Activated T-cell treated with anti-CD3 and anti-CD28 coated beads, Interleukin-2, amount 50 U/mL, for 4 hours (primary cell): ENCODE measurements around the gene HES2. TPM values are rescaled to one million over a fixed set of nuclear protein-coding genes. Genes with fewer than 3 reads are reported as not detected.
"Not testable (repeated sequence)": the region's sequence is repeated elsewhere in the genome, so short reads cannot be mapped to it uniquely, and the experiment has no call there.

Source experiments
- ATAC-seq, 2 donors: fragments of 200-7000 bp; cut with Tn5 transposase; one replicate each; pipeline ENCODE4 v1.10.0; 2021
- DNase-seq: peaks from one replicate; pipeline ENCODE4 v3.0.0-alpha.2; 2020
- H3K27me3 Mint-ChIP-seq: one replicate; pipeline ENCODE4 v1.8.0; 2021; ENCODE audit warnings: low read depth, mixed read lengths
- H3K36me3 Mint-ChIP-seq: one replicate; pipeline ENCODE4 v1.8.0; 2022; ENCODE audit warnings: mixed read lengths; ENCODE audit not compliant: insufficient read depth
- H3K4me1 Mint-ChIP-seq: one replicate; pipeline ENCODE4 v1.8.0; 2021; ENCODE audit warnings: low read depth, mixed read lengths
- H3K4me3 Mint-ChIP-seq: one replicate; pipeline ENCODE4 v1.8.0; 2021; ENCODE audit warnings: mild to moderate bottlenecking, moderate library complexity, mixed read lengths
- H3K9me3 Mint-ChIP-seq: one replicate; pipeline ENCODE4 v1.8.0; 2021; ENCODE audit warnings: mixed read lengths
- total RNA-seq, 3 donors: library from RNA; stranded (reverse); gene quantifications; one replicate each; pipeline ENCODE4 v1.2.1, GENCODE V29; 2021

The HES2 gene
- total RNA-seq, 3 donors from 2014 or later, result not detected

DNA sequence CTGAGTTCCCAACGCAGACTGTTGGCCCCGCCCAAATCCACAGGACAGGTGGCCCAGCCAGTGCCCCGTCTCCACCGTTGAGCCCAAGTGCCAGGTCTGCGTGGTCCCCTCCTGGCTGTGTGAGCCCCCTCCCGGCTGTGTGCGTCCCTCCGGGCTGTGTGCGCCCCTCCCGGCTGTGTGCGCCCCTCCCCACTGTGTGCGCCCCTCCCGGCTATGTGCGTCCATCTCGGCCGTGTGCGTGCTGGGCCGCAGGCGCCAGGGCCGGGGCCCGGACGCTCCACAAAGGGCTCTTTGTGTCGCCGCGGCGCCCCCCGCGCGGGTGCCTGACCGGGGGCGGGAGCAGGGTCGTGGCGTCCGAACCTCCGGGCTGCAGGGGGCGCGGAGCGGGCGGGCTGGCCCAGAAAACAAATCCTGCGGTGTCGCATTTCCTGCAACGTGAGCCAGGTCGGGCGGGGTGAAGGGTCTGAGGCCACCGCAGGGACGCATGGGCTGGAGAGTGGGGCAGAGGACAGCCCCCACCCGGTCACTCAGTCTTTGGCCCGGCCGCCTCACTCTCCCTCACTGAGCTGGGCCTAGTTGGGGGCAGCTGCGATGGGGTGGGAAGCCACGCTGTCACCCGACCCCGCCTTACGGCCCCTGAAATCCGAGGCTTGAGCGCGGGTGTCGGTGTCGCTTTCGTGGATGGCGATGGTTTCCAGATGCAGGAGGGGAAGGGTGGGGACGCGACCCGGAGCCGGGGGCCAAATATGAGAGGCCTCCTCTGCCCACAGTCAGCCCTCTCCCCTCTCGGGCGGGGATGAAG, 27.5 kb upstream of the HES2 start:
- H3K36me3 Mint-ChIP-seq, result no peaks in the 10 kb centered on the region
- no peaks in the 10 kb centered on the region for H3K9me3 Mint-ChIP-seq
- ATAC-seq (no peak), DNase-seq (no peak)
- peaks cover 42% of the 10 kb centered on the region for H3K27me3 Mint-ChIP-seq
- H3K4me3 Mint-ChIP-seq, result peak overlapping the region; percentile 54
- peaks cover 20% of the 10 kb centered on the region for H3K4me1 Mint-ChIP-seq

DNA sequence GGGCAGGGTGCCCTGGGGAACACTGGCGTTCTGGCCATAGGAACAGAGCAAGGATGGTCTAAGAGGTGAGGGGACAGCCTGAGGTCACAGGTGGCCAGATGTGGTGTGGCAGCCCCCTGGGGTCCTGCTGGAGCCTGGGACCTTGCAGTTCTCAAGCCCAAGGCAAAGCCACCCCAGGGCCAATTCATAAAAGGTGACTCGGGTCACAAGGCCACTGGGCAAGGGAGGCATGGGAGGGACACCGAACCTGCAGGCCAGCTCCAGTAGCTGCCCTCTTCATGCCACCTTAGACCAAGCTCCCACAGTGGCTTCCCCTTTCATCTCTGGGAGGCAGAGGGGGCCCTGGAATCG, 26.9 kb upstream of the HES2 start:
- DNase-seq, result no peak
- no peaks in the 10 kb centered on the region for H3K9me3 Mint-ChIP-seq
- H3K27me3 Mint-ChIP-seq, result peaks cover 46% of the 10 kb centered on the region
- H3K4me3 Mint-ChIP-seq, result no peak overlapping the region
- H3K4me1 Mint-ChIP-seq, result peaks cover 20% of the 10 kb centered on the region
- H3K36me3 Mint-ChIP-seq, result no peaks in the 10 kb centered on the region
- ATAC-seq, result no peak

DNA sequence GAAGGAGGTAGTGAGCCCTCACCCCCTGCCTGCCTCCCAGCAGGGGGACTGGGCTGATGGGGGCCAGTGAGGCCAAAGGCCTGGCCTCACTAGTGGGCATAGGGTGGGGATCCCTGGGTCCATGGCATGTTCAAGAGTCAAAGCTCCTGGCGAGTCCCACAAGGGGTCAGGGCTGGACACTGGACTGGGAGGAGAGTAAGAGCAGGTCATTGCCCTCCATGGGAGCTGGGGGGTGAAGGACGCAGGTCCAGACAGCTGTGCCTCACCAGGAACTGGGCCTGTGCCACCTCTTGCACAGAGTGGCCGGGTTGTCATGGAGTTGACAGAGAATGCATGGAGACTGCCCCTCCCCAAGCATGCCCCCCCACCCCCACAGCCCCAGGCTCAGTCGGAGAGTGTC, 26.2 kb upstream of the HES2 start:
- not testable (repeated sequence) for DNase-seq, H3K4me3 Mint-ChIP-seq, H3K36me3 Mint-ChIP-seq, H3K9me3 Mint-ChIP-seq, ATAC-seq
- Mint-ChIP-seq H3K4me1 (peaks cover 22% of the 10 kb centered on the region), H3K27me3 (peaks cover 49% of the 10 kb centered on the region)

DNA sequence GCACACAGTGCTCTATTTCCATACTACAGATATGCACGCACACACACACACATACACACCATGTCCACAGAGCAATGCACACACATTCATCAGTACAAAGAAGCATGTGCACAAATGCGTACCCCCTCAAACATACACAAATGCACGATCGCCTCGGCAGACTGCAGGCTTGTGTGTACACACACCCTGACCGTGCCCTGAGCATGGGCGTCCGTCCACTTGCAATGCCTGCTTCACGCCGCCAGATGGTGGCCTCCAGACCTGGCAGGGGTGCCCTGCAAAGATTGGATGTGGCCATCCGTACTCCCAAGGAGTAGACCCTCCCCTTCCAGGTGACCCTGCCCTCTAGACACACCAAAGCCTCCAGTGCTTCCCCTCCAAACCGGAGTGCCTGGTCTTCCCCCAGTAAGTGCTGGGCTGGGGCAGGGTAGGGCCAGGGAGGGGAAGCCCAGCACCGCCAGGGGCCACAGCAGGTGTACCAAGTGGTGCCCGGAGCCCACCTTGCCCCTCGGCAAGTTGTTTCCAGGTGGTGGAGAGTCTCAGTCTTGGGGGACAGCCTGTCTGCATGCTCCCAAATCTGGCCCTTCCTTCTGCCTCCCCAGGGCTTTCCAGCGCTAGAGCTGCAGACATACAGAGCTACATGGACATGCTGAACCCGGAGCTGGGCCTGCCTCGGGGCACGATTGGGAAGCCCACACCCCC, 25.5 kb upstream of the HES2 start:
- Mint-ChIP-seq H3K36me3 (no peaks in the 10 kb centered on the region), H3K4me3 (no peak overlapping the region), H3K27me3 (peaks cover 46% of the 10 kb centered on the region), H3K4me1 (peaks cover 23% of the 10 kb centered on the region), H3K9me3 (no peaks in the 10 kb centered on the region)
- no peak for ATAC-seq
- DNase-seq, result peak; percentile 33

DNA sequence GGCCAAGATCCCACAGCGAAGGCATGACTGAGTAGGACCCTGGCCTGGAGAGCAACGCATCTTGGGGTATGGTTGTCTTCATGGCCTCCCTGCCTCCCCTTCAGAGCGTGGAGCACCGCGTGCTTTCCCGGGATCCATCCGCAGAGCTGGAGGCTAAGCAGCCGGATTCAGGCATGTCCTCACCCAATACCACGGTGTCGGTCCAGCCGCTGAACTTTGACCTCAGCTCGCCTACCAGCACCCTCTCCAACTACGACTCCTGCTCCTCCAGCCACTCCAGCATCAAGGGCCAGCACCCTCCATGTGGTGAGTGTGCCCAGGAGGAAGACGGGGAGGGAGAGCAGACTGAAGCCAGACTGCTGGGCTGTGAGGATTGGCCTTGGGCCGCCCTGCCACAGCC, 24.7 kb upstream of the HES2 start:
- no peak overlapping the region for H3K4me3 Mint-ChIP-seq
- ATAC-seq (no peak), DNase-seq (no peak)
- no peaks in the 10 kb centered on the region for H3K9me3 Mint-ChIP-seq
- peaks cover 42% of the 10 kb centered on the region for H3K27me3 Mint-ChIP-seq
- no peaks in the 10 kb centered on the region for H3K36me3 Mint-ChIP-seq
- H3K4me1 Mint-ChIP-seq, result peaks cover 18% of the 10 kb centered on the region

DNA sequence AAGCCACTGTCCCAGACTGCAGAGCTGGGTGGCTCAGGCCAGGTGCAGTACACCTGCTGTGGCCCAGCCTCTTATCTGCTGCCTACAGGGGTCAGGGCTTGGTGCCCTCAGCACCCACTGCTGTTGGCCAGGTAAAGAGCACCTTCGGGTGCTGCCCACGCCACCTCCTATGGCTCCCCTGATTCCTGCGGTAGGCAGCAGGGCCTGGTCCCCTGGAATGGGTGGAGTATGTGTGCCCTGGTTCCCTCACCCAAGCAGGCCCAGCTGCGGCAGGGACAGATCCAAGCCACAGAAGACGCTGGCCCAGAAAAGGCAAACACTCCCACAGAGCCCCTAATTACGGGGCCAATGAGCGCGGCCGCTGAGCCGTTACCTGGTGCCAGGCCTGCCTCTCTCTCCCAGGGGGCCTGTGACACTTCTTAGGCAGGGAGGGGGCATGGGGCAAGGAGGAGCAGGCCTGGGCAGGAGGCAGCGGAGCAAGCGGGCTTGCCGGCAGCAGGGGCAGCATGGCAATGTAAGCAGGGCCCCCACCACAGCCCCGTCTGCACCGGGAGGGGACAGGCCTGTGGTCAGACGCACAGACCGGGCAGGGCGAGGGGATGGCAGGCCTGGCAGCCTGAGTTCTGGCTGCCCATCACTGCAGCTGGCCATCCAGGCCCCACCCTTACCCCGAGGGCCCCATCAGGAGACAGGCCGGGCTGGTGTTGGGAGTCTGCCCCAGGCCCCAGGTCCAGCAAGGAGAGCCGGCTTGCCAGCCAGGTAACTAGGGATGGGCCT, 23.8 kb upstream of the HES2 start:
- ATAC-seq, result no peak
- no peaks in the 10 kb centered on the region for H3K36me3 Mint-ChIP-seq

DNA sequence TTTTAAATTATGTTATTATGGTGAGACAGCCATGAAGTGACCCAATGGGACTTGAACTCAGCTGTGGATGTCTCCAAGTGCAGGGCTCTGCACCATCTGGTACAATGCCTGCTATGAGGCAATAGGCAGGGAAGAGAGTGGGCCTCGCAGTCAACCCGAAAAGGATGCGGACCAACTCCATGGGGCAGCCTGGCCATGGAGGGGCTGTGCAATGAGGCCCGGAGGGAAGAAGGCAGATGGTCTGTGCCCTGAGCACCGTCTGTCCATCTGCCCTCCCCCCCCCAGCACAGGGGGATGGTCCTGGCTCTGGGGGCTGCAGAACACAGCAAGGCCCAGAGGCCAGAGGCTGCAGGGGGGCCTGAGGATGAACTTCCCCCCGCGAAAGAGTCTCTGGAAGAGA, 21.9 kb upstream of the HES2 start:
- Mint-ChIP-seq H3K9me3 (no peaks in the 10 kb centered on the region), H3K27me3 (peaks cover 41% of the 10 kb centered on the region), H3K36me3 (no peaks in the 10 kb centered on the region), H3K4me1 (peaks cover 14% of the 10 kb centered on the region), H3K4me3 (no peak overlapping the region)
- ATAC-seq (no peak), DNase-seq (no peak)

More for the DNA sequence above, 23.8 kb upstream of the HES2 start:
- Mint-ChIP-seq H3K9me3 (no peaks in the 10 kb centered on the region), H3K27me3 (peaks cover 40% of the 10 kb centered on the region), H3K4me1 (peaks cover 16% of the 10 kb centered on the region), H3K4me3 (no peak overlapping the region)
- no peak for DNase-seq

DNA sequence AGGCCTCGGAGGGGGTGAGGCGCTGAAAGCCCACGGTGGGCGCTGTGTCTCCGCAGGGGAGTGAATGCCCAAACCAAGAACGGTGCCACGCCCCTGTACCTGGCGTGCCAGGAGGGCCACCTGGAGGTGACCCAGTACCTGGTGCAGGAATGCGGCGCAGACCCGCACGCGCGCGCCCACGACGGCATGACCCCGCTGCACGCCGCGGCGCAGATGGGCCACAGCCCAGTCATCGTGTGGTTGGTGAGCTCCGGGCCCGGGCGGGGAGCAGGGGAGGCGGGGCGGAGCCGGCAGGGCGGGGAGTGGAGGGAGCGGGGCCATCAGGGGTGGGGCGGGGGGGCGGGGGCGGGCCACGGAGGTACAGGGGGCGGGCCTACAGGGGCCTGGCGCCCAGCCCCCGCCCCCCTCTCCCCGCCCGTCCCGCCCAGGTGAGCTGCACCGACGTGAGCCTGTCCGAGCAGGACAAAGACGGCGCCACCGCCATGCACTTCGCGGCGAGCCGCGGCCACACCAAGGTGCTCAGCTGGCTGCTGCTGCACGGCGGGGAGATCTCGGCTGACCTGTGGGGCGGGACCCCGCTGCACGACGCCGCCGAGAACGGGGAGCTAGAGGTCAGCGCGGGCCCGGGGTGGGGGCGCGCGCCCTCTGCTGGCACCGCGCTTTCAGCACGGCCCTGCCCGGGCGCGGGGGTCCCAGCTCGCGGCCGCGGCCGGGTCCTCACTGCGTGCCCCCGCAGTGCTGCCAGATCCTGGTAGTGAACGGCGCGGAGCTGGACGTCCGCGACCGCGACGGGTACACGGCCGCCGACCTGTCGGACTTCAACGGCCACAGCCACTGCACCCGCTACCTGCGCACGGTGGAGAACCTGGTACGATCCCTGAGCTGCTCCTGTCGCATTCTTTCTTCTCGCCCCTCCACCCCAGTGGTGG, 20.7 kb upstream of the HES2 start:
- peak; percentile 89 to 92 for ATAC-seq
- peaks cover 12% of the 10 kb centered on the region for H3K4me1 Mint-ChIP-seq
- H3K9me3 Mint-ChIP-seq, result no peaks in the 10 kb centered on the region
- peak; percentile 70 for DNase-seq
- H3K36me3 Mint-ChIP-seq, result no peaks in the 10 kb centered on the region
- H3K27me3 Mint-ChIP-seq, result peaks cover 33% of the 10 kb centered on the region
- H3K4me3 Mint-ChIP-seq, result peak overlapping the region; percentile 43

DNA sequence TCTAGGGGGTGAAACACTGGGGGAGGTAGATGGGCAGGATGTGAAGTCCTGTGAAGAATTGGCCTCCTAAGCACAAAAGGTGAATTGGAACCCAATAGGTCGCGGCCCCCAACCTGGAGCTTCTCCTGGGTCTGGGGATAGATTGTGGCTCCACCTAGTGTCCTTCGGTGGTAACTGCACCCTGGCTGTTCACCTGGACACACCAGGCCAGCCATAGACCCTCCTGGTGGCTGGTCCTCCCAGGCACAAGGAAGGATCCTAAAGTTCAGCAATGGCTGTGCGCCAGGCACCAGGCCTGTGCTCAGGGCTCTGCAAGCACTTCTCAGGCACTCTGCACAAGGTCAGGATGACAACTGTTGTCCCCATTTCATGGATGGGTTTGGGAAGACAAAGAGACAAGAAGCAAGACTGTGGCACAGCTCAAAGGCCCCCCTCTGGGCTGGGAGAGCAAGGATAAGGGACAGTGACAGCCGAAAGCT, 18.4 kb upstream of the HES2 start:
- ATAC-seq (peak; percentile 53 to 60), DNase-seq (peak; percentile 69)
- Mint-ChIP-seq H3K9me3 (no peaks in the 10 kb centered on the region), H3K27me3 (peaks cover 30% of the 10 kb centered on the region), H3K36me3 (no peaks in the 10 kb centered on the region), H3K4me1 (peaks cover 8% of the 10 kb centered on the region), H3K4me3 (no peak overlapping the region)

DNA sequence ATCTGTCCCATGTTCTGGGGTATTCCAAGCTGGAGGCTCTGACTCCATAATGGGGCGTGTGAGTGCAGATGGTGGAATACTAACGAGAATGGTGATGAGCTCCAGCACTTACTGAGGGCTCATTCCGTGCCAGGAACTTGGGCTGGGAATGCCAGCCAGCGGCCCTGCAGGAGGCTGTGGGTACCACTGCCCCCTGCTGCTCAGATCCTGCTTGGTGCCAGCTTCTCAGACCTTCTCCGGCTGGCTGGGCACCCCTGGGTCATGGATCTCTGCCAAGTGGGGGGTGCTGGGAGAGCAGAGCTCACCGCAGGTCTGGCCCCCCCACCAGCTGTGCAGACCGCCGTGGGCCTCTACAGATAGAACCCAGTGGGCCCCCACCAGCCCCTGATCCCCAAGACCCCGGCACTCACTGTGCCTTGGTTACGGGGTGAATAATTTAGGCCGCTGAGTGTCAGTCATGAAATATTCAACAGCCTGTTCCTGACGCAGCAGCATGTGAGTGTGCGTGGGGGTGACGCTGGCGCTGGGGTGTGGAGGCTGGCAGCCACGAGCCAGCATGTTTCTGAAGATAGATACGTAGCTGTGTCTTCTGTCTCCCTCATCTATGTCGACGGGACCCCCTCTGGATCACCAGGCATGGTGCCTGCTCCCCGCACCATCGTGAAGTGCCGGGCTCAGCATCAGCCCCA, 17.4 kb upstream of the HES2 start:
- not testable (repeated sequence) for ATAC-seq, H3K9me3 Mint-ChIP-seq, DNase-seq, H3K36me3 Mint-ChIP-seq, H3K4me3 Mint-ChIP-seq, H3K4me1 Mint-ChIP-seq
- H3K27me3 Mint-ChIP-seq, result peaks cover 27% of the 10 kb centered on the region

DNA sequence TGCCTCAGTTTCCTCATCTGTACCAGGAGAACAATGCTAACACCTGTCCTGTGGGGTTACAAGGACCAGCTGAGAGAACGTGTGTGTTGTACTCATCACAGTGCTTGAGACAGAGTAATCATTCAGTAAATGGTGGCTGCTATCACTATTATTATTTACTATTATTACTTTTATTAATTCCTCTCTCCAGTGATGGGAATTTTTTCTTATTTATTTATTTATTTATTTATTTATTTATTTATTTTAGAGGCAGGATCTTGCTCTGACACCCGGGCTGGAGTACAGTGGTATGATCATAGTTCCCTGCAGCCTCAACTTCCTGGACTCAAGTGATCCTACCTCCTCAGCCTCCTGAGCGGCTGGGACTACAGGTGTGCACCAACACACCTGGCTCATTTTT, 16.6 kb upstream of the HES2 start:
- H3K9me3 Mint-ChIP-seq, ATAC-seq, H3K36me3 Mint-ChIP-seq, H3K4me3 Mint-ChIP-seq, DNase-seq, H3K4me1 Mint-ChIP-seq: not testable (repeated sequence)
- peaks cover 20% of the 10 kb centered on the region for H3K27me3 Mint-ChIP-seq

DNA sequence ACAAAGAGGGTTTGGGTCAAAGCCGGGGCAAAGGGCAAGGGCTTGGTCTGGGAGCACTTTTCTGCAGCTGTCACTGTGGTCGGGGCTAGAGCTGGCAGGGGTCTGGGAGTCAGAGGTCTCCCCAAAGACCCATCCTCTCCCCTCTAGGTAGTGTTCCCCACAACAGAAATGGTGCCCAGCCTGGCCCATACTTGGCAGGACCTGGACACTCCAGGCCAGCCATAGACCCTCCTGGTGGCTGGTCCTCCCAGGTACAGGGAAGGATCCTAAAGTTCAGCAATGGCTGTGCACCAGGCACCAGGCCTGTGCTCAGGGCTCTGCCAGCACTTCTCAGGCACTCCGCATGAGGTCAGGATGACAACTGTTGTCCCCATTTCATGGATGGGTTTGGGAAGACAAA, 15.8 kb upstream of the HES2 start:
- ATAC-seq, result no peak
- H3K4me3 Mint-ChIP-seq, result no peak overlapping the region
- H3K4me1 Mint-ChIP-seq, result peaks cover 6% of the 10 kb centered on the region
- H3K36me3 Mint-ChIP-seq, result no peaks in the 10 kb centered on the region
- H3K9me3 Mint-ChIP-seq, result no peaks in the 10 kb centered on the region
- no peak for DNase-seq
- H3K27me3 Mint-ChIP-seq, result peaks cover 19% of the 10 kb centered on the region

DNA sequence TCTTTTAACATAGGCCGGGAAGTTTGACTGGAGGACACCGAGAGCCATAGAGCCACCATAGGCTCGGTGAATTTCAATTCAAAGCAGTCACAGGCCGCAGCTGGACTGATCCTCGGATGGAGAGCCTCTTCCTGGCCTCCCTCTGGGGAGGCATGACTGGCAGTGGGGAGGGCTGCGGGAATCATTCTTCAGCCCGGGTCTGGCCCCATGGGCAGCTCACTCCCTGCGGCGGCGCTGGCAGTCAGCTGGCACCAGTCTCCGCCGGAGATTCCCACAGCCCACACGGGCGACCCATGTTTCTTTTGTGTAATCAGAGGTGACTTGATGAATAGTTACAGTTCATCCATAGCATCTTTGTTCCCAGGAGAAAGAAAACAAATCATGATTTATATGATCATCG, 15.4 kb upstream of the HES2 start:
- DNase-seq (no peak), ATAC-seq (no peak)
- Mint-ChIP-seq H3K36me3 (no peaks in the 10 kb centered on the region), H3K4me1 (peaks cover 6% of the 10 kb centered on the region), H3K9me3 (no peaks in the 10 kb centered on the region), H3K27me3 (peaks cover 21% of the 10 kb centered on the region), H3K4me3 (no peak overlapping the region)
